Pancreas (tissue), 10 donors: Measurements from ENCODE around the gene TMEM82. TPM values are rescaled to one million over a fixed set of nuclear protein-coding genes. Genes with fewer than 3 reads are reported as not detected.

ENCODE experiments used
- ATAC-seq, 4 donors: fragments of 200-7000 bp; cut with Tn5 transposase; one replicate each; pipeline versions ENCODE4 v1.8.0 to v1.9.1; 2020; ENCODE audit warnings: mild to moderate bottlenecking in 4 of 4, moderate library complexity in 4 of 4
- DNase-seq, 6 donors: peaks; one replicate each; pipeline ENCODE4 v3.0.0-alpha.2; 2020
- FAIRE-seq: peaks from 2 replicates; lab custom pipeline; 2012; peaks lifted over from hg19 to GRCh38; lab: Jason Lieb, UNC
- H3K27ac ChIP-seq, 4 donors: fragments of 200-600 bp; sonication (generic); 1 replicate in 3 of 4; 2 replicates in 1 of 4; pipeline versions ENCODE4 v1.5.0 to v1.8.0; 2020
- H3K27me3 ChIP-seq, 4 donors: fragments of 200-600 bp; one replicate each; pipeline ENCODE4 v1.8.0; 2021
- H3K36me3 ChIP-seq, 3 donors: fragments of 200-600 bp; sonication (generic) in 1 of 3; one replicate each; pipeline versions ENCODE4 v1.5.0 to v1.8.0; 2020 to 2021
- H3K4me1 ChIP-seq, 3 donors: fragments of 200-600 bp; one replicate each; pipeline ENCODE4 v1.8.0; 2021
- H3K4me3 ChIP-seq, 4 donors: fragments of 200-600 bp; sonication (generic) in 2 of 4; one replicate each; pipeline versions ENCODE4 v1.5.0 to v1.8.0; 2020 to 2021
- H3K9me3 ChIP-seq, 4 donors: fragments of 200-600 bp; one replicate each; pipeline ENCODE4 v1.8.0; 2021
- WGBS, 2 donors: extraction: QIAGEN DNeasy Blood & Tissue Kit; methylation state at CpG; one replicate each; pipeline ENCODE4 v1.1.7; 2013; 5-methylcytosine and 5-hydroxymethylcytosine counted together
- intact Hi-C, 3 donors: fragments of 100-400 bp; cut with DNase I; formaldehyde crosslinking; loops; one replicate each; pipeline versions ENCODE4 v1.11.1 to v1.14.2; 2022
- polyA plus RNA-seq, 2 donors: library from polyadenylated mRNA; stranded (reverse); fragments of 200-250 nt; gene quantifications; one replicate each; pipeline ENCODE4 v1.2.3, GENCODE V29; 2013
- total RNA-seq, 6 donors: library from RNA; stranded (reverse); fragmentation: NEBNext Ultra II Directional in 4 of 6; extraction: Animal tissue kit (Norgen Biotek cat#: 25700) in 4 of 6; gene quantifications; one replicate each; pipeline versions ENCODE4 v1.2.1 to v1.2.4, GENCODE V29; 2021 to 2023
- TF ChIP-seq, protein P1 (sequence below), 4 donors: fragments of 200-600 bp; sonication (generic) in 3 of 4; IDR thresholded peaks; one replicate each; pipeline versions ENCODE4 v1.5.0 to v1.8.0; 2021; ENCODE audit warnings: antibody characterized with exemption in 4 of 4
- donor health status: healthy with polysubstance abuse.
- donor health status: DM: no; HTN: no; CAD: no; lungs with moderate emphysema.
- donor health status: DM: no; HTN: no; CAD: no.
- donor health status: control.
- donor health status: control.
- donor health status: Bipolar disorder and iron deficiency.
- donor health status: DM: yes; HTN: yes; CAD: no.
- donor health status: DM: no; HTN: no; CAD: no.
- donor health status: DM: no; HTN: no; CAD: no.
- donor health status: DM: yes; HTN: yes; CAD: no.

Gene TMEM82
- total and polyA plus RNA-seq, 8 donors, result not detected

GRCh38 chr1:15757575-15758342 lies 15.5 kb downstream of the TMEM82 start:
- Histone ChIP-seq H3K4me3 (peak overlapping the region; percentile 63 to 88 (median 76)), H3K9me3 (no peaks in the 10 kb centered on the region), H3K27me3 (no peaks in the 10 kb centered on the region), H3K36me3 (no peaks in the 10 kb centered on the region), H3K4me1 (peaks cover 0 to 4% (median 0%) of the 10 kb centered on the region in 3 donors), H3K27ac (peak overlapping the region in 3 of 4 donors; percentile 1 to 60 (median 10))
- TF ChIP-seq, protein P1, sequence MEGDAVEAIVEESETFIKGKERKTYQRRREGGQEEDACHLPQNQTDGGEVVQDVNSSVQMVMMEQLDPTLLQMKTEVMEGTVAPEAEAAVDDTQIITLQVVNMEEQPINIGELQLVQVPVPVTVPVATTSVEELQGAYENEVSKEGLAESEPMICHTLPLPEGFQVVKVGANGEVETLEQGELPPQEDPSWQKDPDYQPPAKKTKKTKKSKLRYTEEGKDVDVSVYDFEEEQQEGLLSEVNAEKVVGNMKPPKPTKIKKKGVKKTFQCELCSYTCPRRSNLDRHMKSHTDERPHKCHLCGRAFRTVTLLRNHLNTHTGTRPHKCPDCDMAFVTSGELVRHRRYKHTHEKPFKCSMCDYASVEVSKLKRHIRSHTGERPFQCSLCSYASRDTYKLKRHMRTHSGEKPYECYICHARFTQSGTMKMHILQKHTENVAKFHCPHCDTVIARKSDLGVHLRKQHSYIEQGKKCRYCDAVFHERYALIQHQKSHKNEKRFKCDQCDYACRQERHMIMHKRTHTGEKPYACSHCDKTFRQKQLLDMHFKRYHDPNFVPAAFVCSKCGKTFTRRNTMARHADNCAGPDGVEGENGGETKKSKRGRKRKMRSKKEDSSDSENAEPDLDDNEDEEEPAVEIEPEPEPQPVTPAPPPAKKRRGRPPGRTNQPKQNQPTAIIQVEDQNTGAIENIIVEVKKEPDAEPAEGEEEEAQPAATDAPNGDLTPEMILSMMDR (IDR thresholded peaks at IDR 0.05), result no peak
- ATAC-seq, result peak in 3 of 4 donors; percentile 5 to 28 (median 27)
- peak in 1 of 6 donors; percentile 59 for DNase-seq
- intact Hi-C loops, result no loop called here
- FAIRE-seq, result no peak
- 35 to 36% methylated on average over 22 to 24 of the region's 24 CpGs for WGBS, 2 donors

DNA sequence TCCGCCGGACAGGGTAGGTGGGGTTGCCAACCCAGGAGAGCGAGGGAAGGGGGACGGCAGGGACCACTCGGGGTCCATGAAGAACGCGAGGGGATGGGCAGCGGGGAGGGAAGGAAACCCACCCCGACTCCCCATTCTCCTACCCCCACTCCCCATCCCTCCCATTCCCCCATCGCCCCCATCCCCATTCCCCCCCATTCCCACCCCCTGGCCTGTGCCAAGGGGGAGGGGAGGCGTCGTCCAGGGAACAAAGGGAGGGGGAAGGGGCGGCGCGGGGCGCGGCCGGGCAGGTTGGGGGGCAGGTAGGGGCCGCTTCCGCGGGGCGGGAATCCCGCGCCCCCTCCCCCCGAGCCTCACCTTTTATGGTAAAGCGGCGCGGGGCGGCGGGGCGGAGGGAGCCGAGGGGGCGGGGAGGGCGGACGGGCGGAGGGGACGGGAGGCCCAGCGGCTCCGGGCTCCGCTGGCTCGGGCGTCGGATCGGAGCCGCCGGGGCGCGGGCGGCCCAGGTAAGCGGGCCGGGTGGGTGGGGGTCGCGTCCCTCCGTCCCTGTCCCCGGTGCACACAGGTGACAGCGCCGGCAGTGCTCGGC lies 16.1 kb downstream of the TMEM82 start, which contains the start of gene FBLIM1:
Gene FBLIM1, plus strand, starts transcription at position 453 of the 589 bp plus-strand sequence. CDS start 6,189 bp downstream, outside the sequence.
- ATAC-seq (peak; percentile 41 to 66 (median 59)), FAIRE-seq (no peak)

DNA sequence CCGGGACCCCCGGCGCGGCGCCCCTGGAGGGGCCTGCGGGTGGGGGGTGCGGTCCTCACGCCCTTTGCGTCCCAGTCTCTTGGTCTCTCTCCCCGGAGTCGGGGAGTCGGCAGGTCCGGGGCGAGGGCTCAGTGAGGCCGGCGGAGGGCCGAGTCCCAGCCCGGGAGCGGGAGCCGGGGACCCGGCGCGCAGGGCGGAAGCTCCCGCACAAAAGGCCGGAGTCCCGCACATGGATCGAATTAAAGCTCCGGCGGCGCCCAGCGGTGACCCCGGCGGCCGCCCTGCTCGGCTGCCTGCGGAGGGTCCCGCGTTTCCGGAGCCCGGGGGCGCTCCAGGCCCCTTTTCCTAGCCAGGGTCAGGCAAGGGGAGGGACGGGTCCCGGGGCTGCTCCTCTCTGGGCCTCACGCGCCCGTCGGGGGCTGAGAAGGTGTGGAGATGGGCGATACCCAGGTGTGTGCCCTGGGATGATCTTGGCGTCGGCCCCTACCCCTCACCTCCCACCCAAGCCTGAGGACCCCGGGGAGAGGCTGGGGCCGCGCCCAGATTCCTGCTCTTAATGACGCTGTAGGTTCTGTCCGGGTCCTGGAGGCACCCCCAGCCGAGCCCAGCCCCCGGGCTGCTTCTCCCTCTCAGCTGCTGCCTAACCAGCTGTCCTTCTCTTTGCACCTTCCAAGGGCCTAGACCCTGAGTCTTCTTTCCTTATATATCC lies 16.8 kb downstream of the TMEM82 start:
- H3K27me3 ChIP-seq, result no peaks in the 10 kb centered on the region
- FAIRE-seq (no peak), DNase-seq (peak in 3 of 6 donors; percentile 56 to 76 (median 70)), ATAC-seq (peak; percentile 43 to 60 (median 48))
- TF ChIP-seq, protein P1 (IDR thresholded peaks at IDR 0.05), result no peak
- peak overlapping the region; percentile 63 to 88 (median 76) for H3K4me3 ChIP-seq
- no peaks in the 10 kb centered on the region for H3K36me3 ChIP-seq
- H3K9me3 ChIP-seq, result no peaks in the 10 kb centered on the region
- intact Hi-C loops, result no loop called here
- peaks cover 0 to 8% (median 3%) of the 10 kb centered on the region in 3 donors for H3K4me1 ChIP-seq
- H3K27ac ChIP-seq, result peak overlapping the region in 2 of 4 donors; percentile 10 to 50
- 4 to 5% methylated on average over 46 to 58 of the region's 58 CpGs for WGBS, 2 donors

More for the DNA sequence above, 16.1 kb downstream of the TMEM82 start, which contains the start of gene FBLIM1:
- DNase-seq, result peak in 3 of 6 donors; percentile 34 to 74 (median 63)
- H3K9me3 ChIP-seq, result no peaks in the 10 kb centered on the region
- H3K36me3 ChIP-seq, result no peaks in the 10 kb centered on the region
- 7 to 10% methylated on average over 19 to 55 of the region's 58 CpGs for WGBS, 2 donors
- TF ChIP-seq, protein P1 (IDR thresholded peaks at IDR 0.05), result no peak
- H3K4me3 ChIP-seq, result peak within 1 kb of the TSS; percentile 63 to 88 (median 76)
- peak within 1 kb of the TSS in 3 of 4 donors; percentile 1 to 60 (median 10) for H3K27ac ChIP-seq
- intact Hi-C loops, result no loop called here
- H3K27me3 ChIP-seq, result no peaks in the 10 kb centered on the region
- H3K4me1 ChIP-seq, result peaks cover 0 to 4% (median 0%) of the 10 kb centered on the region in 3 donors

- peak in 1 of 6 donors; percentile 26 for DNase-seq
- TF ChIP-seq, protein P1 (IDR thresholded peaks at IDR 0.05), result no peak
- H3K4me1 ChIP-seq, result peaks cover 4 to 10% (median 7%) of the 10 kb centered on the region in 3 donors
These were observed 18.4 kb downstream of the TMEM82 start for GRCh38 chr1:15760520-15761211.

More at GRCh38 chr1:15760520-15761211, 18.4 kb downstream of the TMEM82 start:
- Histone ChIP-seq H3K36me3 (no peaks in the 10 kb centered on the region), H3K4me3 (no peak overlapping the region), H3K9me3 (no peaks in the 10 kb centered on the region), H3K27me3 (no peaks in the 10 kb centered on the region), H3K27ac (no peak overlapping the region)
- intact Hi-C loops, result no loop called here
- FAIRE-seq, result no peak
- WGBS, 2 donors, result 78 to 86% methylated on average over 12 of the region's 12 CpGs
- no peak for ATAC-seq
